Measurements from ENCODE around the gene CLRN1.

The CLRN1 gene

GRCh38 chr3:150917951-150918350 is 54.6 kb downstream of the CLRN1 start:
- H3K9me3 ChIP-seq (ENCODE audit: insufficient read depth, low read depth, low read length), result no peaks in the 10 kb centered on the region
- H3K4me1 ChIP-seq (ENCODE audit: insufficient read depth, low read length, poor library complexity, severe bottlenecking), result no peaks in the 10 kb centered on the region
- no peak overlapping the region for H3K4me3 ChIP-seq (ENCODE audit: low read length, poor library complexity, severe bottlenecking)
- H3K9me2 ChIP-seq (replicated peaks; ENCODE audit: low read depth, low read length), result no peaks in the 10 kb centered on the region
- no peak overlapping the region for H3K4me2 ChIP-seq (ENCODE audit: low read depth, low read length, poor library complexity, severe bottlenecking)
- no peak overlapping the region for H3K9ac ChIP-seq (ENCODE audit: low read depth, low read length, poor library complexity, severe bottlenecking)
- H3F3A ChIP-seq (ENCODE audit: low read depth), result no peaks in the 10 kb centered on the region
- no peak overlapping the region for H2AFZ ChIP-seq (ENCODE audit: low read length)
- TF ChIP-seq, protein P1, sequence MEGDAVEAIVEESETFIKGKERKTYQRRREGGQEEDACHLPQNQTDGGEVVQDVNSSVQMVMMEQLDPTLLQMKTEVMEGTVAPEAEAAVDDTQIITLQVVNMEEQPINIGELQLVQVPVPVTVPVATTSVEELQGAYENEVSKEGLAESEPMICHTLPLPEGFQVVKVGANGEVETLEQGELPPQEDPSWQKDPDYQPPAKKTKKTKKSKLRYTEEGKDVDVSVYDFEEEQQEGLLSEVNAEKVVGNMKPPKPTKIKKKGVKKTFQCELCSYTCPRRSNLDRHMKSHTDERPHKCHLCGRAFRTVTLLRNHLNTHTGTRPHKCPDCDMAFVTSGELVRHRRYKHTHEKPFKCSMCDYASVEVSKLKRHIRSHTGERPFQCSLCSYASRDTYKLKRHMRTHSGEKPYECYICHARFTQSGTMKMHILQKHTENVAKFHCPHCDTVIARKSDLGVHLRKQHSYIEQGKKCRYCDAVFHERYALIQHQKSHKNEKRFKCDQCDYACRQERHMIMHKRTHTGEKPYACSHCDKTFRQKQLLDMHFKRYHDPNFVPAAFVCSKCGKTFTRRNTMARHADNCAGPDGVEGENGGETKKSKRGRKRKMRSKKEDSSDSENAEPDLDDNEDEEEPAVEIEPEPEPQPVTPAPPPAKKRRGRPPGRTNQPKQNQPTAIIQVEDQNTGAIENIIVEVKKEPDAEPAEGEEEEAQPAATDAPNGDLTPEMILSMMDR (conservative IDR thresholded peaks at IDR 0.05; ENCODE audit: low read length), result no peak
- TF ChIP-seq EZH2phosphoT487 (IDR thresholded peaks at IDR 0.05; ENCODE audit: borderline replicate concordance), result no peak
- H3K36me3 ChIP-seq (ENCODE audit: insufficient read depth, low read length), result no peaks in the 10 kb centered on the region
- no peaks in the 10 kb centered on the region for H3K79me2 ChIP-seq (ENCODE audit: insufficient read depth, low read length)
- no peaks in the 10 kb centered on the region for H3K27me3 ChIP-seq (ENCODE audit: insufficient read depth, low read length, poor library complexity, severe bottlenecking)
- no peaks in the 10 kb centered on the region for H4K20me1 ChIP-seq (ENCODE audit: insufficient read depth, low read length, poor library complexity, severe bottlenecking)

DNA sequence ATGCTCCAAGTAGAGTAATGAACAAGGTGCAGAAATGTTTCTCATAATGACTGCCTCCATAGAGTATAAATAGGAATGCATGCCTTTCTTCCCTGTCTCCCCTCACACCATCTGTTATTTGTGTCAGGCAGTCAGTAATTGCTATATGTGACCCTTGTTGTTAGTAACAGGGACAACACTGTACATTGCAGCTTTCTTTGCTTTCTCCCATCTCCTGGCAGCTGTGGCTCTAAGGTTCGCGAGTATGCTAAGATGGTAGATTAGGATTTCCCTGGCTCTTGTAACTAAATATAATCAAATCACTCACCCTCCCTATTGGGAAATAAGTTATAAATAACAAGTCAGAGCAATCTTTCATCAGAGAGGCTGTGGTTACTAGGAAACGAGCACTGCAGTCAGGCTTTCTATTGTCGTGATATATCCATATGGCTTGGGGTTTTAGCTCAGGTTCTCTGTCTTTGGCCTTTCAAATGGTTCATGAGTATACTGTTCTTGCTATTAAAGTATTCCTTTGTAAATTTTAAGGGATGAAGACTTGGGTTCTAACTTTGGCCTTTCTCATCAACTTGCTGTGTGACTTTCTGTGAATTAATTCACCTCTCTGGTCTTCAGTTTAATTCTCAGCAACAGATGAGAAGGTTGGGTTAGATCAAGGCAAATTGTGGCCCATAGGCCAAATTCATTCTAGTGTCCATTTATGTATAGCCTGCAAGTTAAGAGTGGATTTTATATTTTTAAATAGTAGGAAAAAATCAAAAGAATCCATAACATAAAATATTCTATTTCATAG is 59.2 kb downstream of the CLRN1 start:
- H3F3A ChIP-seq (ENCODE audit: low read depth), result no peaks in the 10 kb centered on the region
- H3K79me2 ChIP-seq (ENCODE audit: insufficient read depth, low read length), result no peaks in the 10 kb centered on the region
- TF ChIP-seq, protein P1 (conservative IDR thresholded peaks at IDR 0.05; ENCODE audit: low read length), result no peak
- no peak for TF ChIP-seq EZH2phosphoT487 (IDR thresholded peaks at IDR 0.05; ENCODE audit: borderline replicate concordance)
- H3K9me2 ChIP-seq (replicated peaks; ENCODE audit: low read depth, low read length), result no peaks in the 10 kb centered on the region
- no peak overlapping the region for H2AFZ ChIP-seq (ENCODE audit: low read length)
- H3K9me3 ChIP-seq (ENCODE audit: insufficient read depth, low read depth, low read length), result no peaks in the 10 kb centered on the region
- no peaks in the 10 kb centered on the region for H3K4me1 ChIP-seq (ENCODE audit: insufficient read depth, low read length, poor library complexity, severe bottlenecking)
- no peaks in the 10 kb centered on the region for H3K36me3 ChIP-seq (ENCODE audit: insufficient read depth, low read length)
- no peak overlapping the region for H3K4me2 ChIP-seq (ENCODE audit: low read depth, low read length, poor library complexity, severe bottlenecking)
- no peak overlapping the region for H3K4me3 ChIP-seq (ENCODE audit: low read length, poor library complexity, severe bottlenecking)
- H4K20me1 ChIP-seq (ENCODE audit: insufficient read depth, low read length, poor library complexity, severe bottlenecking), result no peaks in the 10 kb centered on the region
- H3K9ac ChIP-seq (ENCODE audit: low read depth, low read length, poor library complexity, severe bottlenecking), result no peak overlapping the region
- no peaks in the 10 kb centered on the region for H3K27me3 ChIP-seq (ENCODE audit: insufficient read depth, low read length, poor library complexity, severe bottlenecking)

- H3K4me3 ChIP-seq (ENCODE audit: low read length, poor library complexity, severe bottlenecking), result no peak overlapping the region
- no peaks in the 10 kb centered on the region for H3K27me3 ChIP-seq (ENCODE audit: insufficient read depth, low read length, poor library complexity, severe bottlenecking)
- H3K9me2 ChIP-seq (replicated peaks; ENCODE audit: low read depth, low read length), result no peaks in the 10 kb centered on the region
- H2AFZ ChIP-seq (ENCODE audit: low read length), result no peak overlapping the region
- H3K9ac ChIP-seq (ENCODE audit: low read depth, low read length, poor library complexity, severe bottlenecking), result no peak overlapping the region
- H3K4me2 ChIP-seq (ENCODE audit: low read depth, low read length, poor library complexity, severe bottlenecking), result no peak overlapping the region
- no peaks in the 10 kb centered on the region for H4K20me1 ChIP-seq (ENCODE audit: insufficient read depth, low read length, poor library complexity, severe bottlenecking)
- H3F3A ChIP-seq (ENCODE audit: low read depth), result no peaks in the 10 kb centered on the region
- H3K9me3 ChIP-seq (ENCODE audit: insufficient read depth, low read depth, low read length), result no peaks in the 10 kb centered on the region
- H3K4me1 ChIP-seq (ENCODE audit: insufficient read depth, low read length, poor library complexity, severe bottlenecking), result no peaks in the 10 kb centered on the region
- no peaks in the 10 kb centered on the region for H3K36me3 ChIP-seq (ENCODE audit: insufficient read depth, low read length)
- no peaks in the 10 kb centered on the region for H3K79me2 ChIP-seq (ENCODE audit: insufficient read depth, low read length)
- TF ChIP-seq, protein P1 (conservative IDR thresholded peaks at IDR 0.05; ENCODE audit: low read length), result no peak
- TF ChIP-seq EZH2phosphoT487 (IDR thresholded peaks at IDR 0.05; ENCODE audit: borderline replicate concordance), result no peak
Measured at GRCh38 chr3:150912501-150912900, 60.0 kb downstream of the CLRN1 start.
